ENCODE results near the gene PI4KA.

- no peak for TF ChIP-seq CTCF (conservative IDR thresholded peaks at IDR 0.05; ENCODE audit: low read depth, low read length)
- no peak for TF ChIP-seq EZH2 (IDR thresholded peaks at IDR 0.05; ENCODE audit: borderline replicate concordance, low read depth, low read length, poor library complexity, severe bottlenecking)
Measured at GRCh38 chr22:20779818-20780158, 78.8 kb downstream of the PI4KA start.
